Sigmoid colon (tissue), 7 donors: ENCODE data around the gene RASAL2. TPM values are rescaled to one million over a fixed set of nuclear protein-coding genes. Genes with fewer than 3 reads are reported as not detected.
A peak's percentile ranks its signal among the peaks of the same experiment; 100 is the strongest.

ENCODE experiments used
- DNase-seq: peaks from one replicate; pipeline ENCODE4 v3.0.0-alpha.2; 2019
- H3K27ac ChIP-seq, 4 donors: fragments of 200-600 bp; sonication (generic); one replicate each; pipeline ENCODE4 v1.5.1; 2016 to 2019; ENCODE audit warnings: mild to moderate bottlenecking in 1 of 4
- H3K27me3 ChIP-seq, 3 donors: fragments of 200-600 bp; sonication (generic); one replicate each; pipeline ENCODE4 v1.5.1; 2019; ENCODE audit warnings: mild to moderate bottlenecking in 1 of 3
- H3K36me3 ChIP-seq, 4 donors: fragments of 200-600 bp; sonication (generic); one replicate each; pipeline ENCODE4 v1.5.1; 2016 to 2019
- H3K4me1 ChIP-seq, 4 donors: fragments of 200-600 bp; sonication (generic); one replicate each; pipeline ENCODE4 v1.5.1; 2017 to 2019
- H3K4me3 ChIP-seq, 4 donors: fragments of 200-600 bp; sonication (generic); one replicate each; pipeline ENCODE4 v1.5.1; 2017 to 2019; ENCODE audit warnings: mild to moderate bottlenecking in 2 of 4, moderate library complexity in 1 of 4
- H3K9me3 ChIP-seq, 4 donors: fragments of 200-600 bp in 3 of 4; sonication (generic) in 3 of 4; one replicate each; pipeline versions ENCODE4 v1.5.1 to v1.6.1; 2013 to 2019
- CTCF ChIP-seq, 4 experiments: fragments of 450-650 bp in 3 of 4; fragments of 200-600 bp in 1 of 4; IDR thresholded peaks; one replicate each; pipeline ENCODE4 v1.5.1; 2016 to 2019; ENCODE audit warnings: antibody characterized with exemption in 4 of 4, mild to moderate bottlenecking in 3 of 4, moderate library complexity in 2 of 4
- EP300 ChIP-seq, 4 donors: sonication (generic); formaldehyde crosslinking; IDR thresholded peaks; one replicate each; pipeline ENCODE4 v1.6.1; 2017; ENCODE audit warnings: antibody characterized with exemption in 4 of 4
- POLR2A ChIP-seq, 2 donors: fragments of 450-650 bp; IDR thresholded peaks; one replicate each; pipeline ENCODE4 v1.6.1; 2016; ENCODE audit warnings: antibody characterized with exemption in 2 of 2, mild to moderate bottlenecking in 2 of 2, moderate library complexity in 2 of 2
- POLR2AphosphoS5 ChIP-seq, 4 donors: sonication (generic); formaldehyde crosslinking; IDR thresholded peaks; one replicate each; pipeline ENCODE4 v1.6.1; 2017; ENCODE audit warnings: antibody characterized with exemption in 4 of 4
- whole genome bisulfite sequencing, 2 donors: extraction: QIAGEN DNeasy Blood & Tissue Kit; methylation state at CpG; one replicate each; pipeline ENCODE4 v1.1.7; 2013; 5-methylcytosine and 5-hydroxymethylcytosine counted together
- intact Hi-C: fragments of 100-400 bp; cut with DNase I; formaldehyde crosslinking; loops from one replicate; pipeline ENCODE4 v1.15.1; 2023
- polyA plus RNA-seq, 3 donors: library from polyadenylated mRNA; stranded (reverse); fragments of 200-250 nt; gene quantifications; one replicate each; pipeline ENCODE4 v1.2.3, GENCODE V29; 2013
- total RNA-seq, 4 donors: library from RNA; depleted of rRNA; stranded (reverse); fragments of >200 nt; gene quantifications; one replicate each; pipeline ENCODE4 v1.1.0, GENCODE V29; 2016
- donor health status: healthy with polysubstance abuse.
- donor health status: Bipolar disorder and iron deficiency.
- donor health status: healthy.

RASAL2 gene
- total and polyA plus RNA-seq, 7 donors = 0.92 to 25.5 (median 11.1) TPM

GRCh38 chr1:178510155-178510554, 416.3 kb downstream of the RASAL2 start:
- no peak overlapping the region for H3K27ac ChIP-seq
- H3K27me3 ChIP-seq = no peaks in the 10 kb centered on the region
- DNase-seq = no peak
- no peaks in the 10 kb centered on the region for H3K36me3 ChIP-seq
- TF ChIP-seq CTCF (IDR thresholded peaks at IDR 0.05) = no peak
- TF ChIP-seq POLR2AphosphoS5 (IDR thresholded peaks at IDR 0.05) = no peak
- TF ChIP-seq POLR2A (IDR thresholded peaks at IDR 0.05) = no peak
- TF ChIP-seq EP300 (IDR thresholded peaks at IDR 0.05) = no peak
- H3K9me3 ChIP-seq = no peaks in the 10 kb centered on the region
- no peak overlapping the region for H3K4me3 ChIP-seq
- WGBS, 2 donors = 87 to 88% methylated on average over 4 of the region's 4 CpGs
- H3K4me1 ChIP-seq = no peaks in the 10 kb centered on the region
- intact Hi-C loops = no loop called here

- intact Hi-C loops = no loop called here
- 96% methylated on average over 19 of the region's 19 CpGs for WGBS, 2 donors
- H3K4me1 ChIP-seq = no peaks in the 10 kb centered on the region
- peak; percentile 53 for DNase-seq
- no peak within 1 kb of the TSS for H3K4me3 ChIP-seq
- H3K9me3 ChIP-seq = no peaks in the 10 kb centered on the region
- TF ChIP-seq EP300 (IDR thresholded peaks at IDR 0.05) = no peak
- TF ChIP-seq POLR2A (IDR thresholded peaks at IDR 0.05) = no peak
- H3K36me3 ChIP-seq = no peaks in the 10 kb centered on the region
- H3K27ac ChIP-seq = no peak within 1 kb of the TSS
- no peaks in the 10 kb centered on the region for H3K27me3 ChIP-seq
These were observed 418.8 kb downstream of the RASAL2 start, which contains the start of gene TEX35 for GRCh38 chr1:178512566-178513277. Gene TEX35 (plus strand): TSS chr1:178513109. CDS start chr1:178513189, 80 bp downstream.

- intact Hi-C loops = no loop called here
- DNase-seq = peak; percentile 46
- Histone ChIP-seq H3K27ac (no peak overlapping the region), H3K36me3 (no peaks in the 10 kb centered on the region), H3K4me3 (no peak overlapping the region), H3K27me3 (no peaks in the 10 kb centered on the region), H3K4me1 (no peaks in the 10 kb centered on the region), H3K9me3 (no peaks in the 10 kb centered on the region)
- WGBS, 2 donors = 27 to 69% methylated on average over 14 of the region's 14 CpGs
- TF ChIP-seq POLR2AphosphoS5 (IDR thresholded peaks at IDR 0.05) (no peak), POLR2A (IDR thresholded peaks at IDR 0.05) (no peak), CTCF (IDR thresholded peaks at IDR 0.05) (no peak), EP300 (IDR thresholded peaks at IDR 0.05) (no peak)
These were observed 419.5 kb downstream of the RASAL2 start for GRCh38 chr1:178513278-178513983.

- 97% methylated on average over 4 of the region's 4 CpGs for WGBS, 2 donors
These were observed 422.2 kb downstream of the RASAL2 start for GRCh38 chr1:178516110-178516509.

More at GRCh38 chr1:178516110-178516509, 422.2 kb downstream of the RASAL2 start:
- Histone ChIP-seq H3K27me3 (no peaks in the 10 kb centered on the region), H3K9me3 (no peaks in the 10 kb centered on the region), H3K4me1 (no peaks in the 10 kb centered on the region), H3K36me3 (no peaks in the 10 kb centered on the region), H3K27ac (no peak overlapping the region), H3K4me3 (no peak overlapping the region)
- DNase-seq = peak; percentile 21
- TF ChIP-seq EP300 (IDR thresholded peaks at IDR 0.05) (no peak), POLR2A (IDR thresholded peaks at IDR 0.05) (no peak), CTCF (IDR thresholded peaks at IDR 0.05) (no peak), POLR2AphosphoS5 (IDR thresholded peaks at IDR 0.05) (no peak)
- intact Hi-C loops = no loop called here
